CD4-positive, CD25-positive, alpha-beta regulatory T cell (primary cell): ENCODE results near the gene AP4S1. TPM values are rescaled to one million over a fixed set of nuclear protein-coding genes. Genes with fewer than 3 reads are reported as not detected.

Experiments
- ATAC-seq, 2 donors: fragments of 150-1000 bp; cut with Tn5 transposase; one replicate each; pipeline ENCODE4 v1.10.0; 2021; ENCODE audit warnings: low read depth in 2 of 2, moderate number of reproducible peaks in 2 of 2, moderate library complexity in 1 of 2
- DNase-seq, 3 donors: peaks; one replicate each; pipeline versions ENCODE4 v3.0.0 to v3.0.0-alpha.2; 2012 to 2022; ENCODE audit warnings: mixed read lengths in 1 of 3
- H3K27ac ChIP-seq: one replicate; pipeline ENCODE4 v1.7.0; 2013; ENCODE audit warnings: mild to moderate bottlenecking, low read length; ENCODE audit not compliant: insufficient read depth, poor library complexity, severe bottlenecking
- H3K27me3 ChIP-seq: one replicate; pipeline ENCODE4 v1.7.0; 2013; ENCODE audit warnings: low read length; ENCODE audit not compliant: control insufficient read depth, insufficient read depth
- H3K36me3 ChIP-seq: one replicate; pipeline ENCODE4 v1.7.0; 2013; ENCODE audit warnings: mild to moderate bottlenecking, low read length, moderate library complexity; ENCODE audit not compliant: control insufficient read depth, insufficient read depth
- H3K4me1 ChIP-seq: 2 replicates; pipeline ENCODE4 v1.7.0; 2013; ENCODE audit warnings: mild to moderate bottlenecking, low read length; ENCODE audit not compliant: insufficient read depth, control insufficient read depth, poor library complexity, severe bottlenecking
- H3K4me3 ChIP-seq: one replicate; pipeline ENCODE4 v1.7.0; 2013; ENCODE audit warnings: low read depth, mild to moderate bottlenecking, low read length, moderate library complexity
- H3K9me3 ChIP-seq, 2 experiments: 1 replicate in 1 of 2; 2 replicates in 1 of 2; pipeline ENCODE4 v1.7.0; 2013; ENCODE audit warnings: low read length in 2 of 2, mild to moderate bottlenecking in 1 of 2, moderate library complexity in 1 of 2; ENCODE audit not compliant: control insufficient read depth in 2 of 2
- H3K27ac Mint-ChIP-seq, 3 donors: one replicate each; pipeline ENCODE4 v1.8.0; 2020 to 2022; ENCODE audit warnings: mild to moderate bottlenecking in 3 of 3, mixed read lengths in 3 of 3, moderate library complexity in 2 of 3
- H3K27me3 Mint-ChIP-seq: one replicate; pipeline ENCODE4 v1.8.0; 2022; ENCODE audit warnings: mild to moderate bottlenecking, mixed read lengths
- H3K36me3 Mint-ChIP-seq: one replicate; pipeline ENCODE4 v1.8.0; 2020; ENCODE audit warnings: mixed read lengths
- H3K4me1 Mint-ChIP-seq, 4 donors: one replicate each; pipeline ENCODE4 v1.8.0; 2020 to 2022; ENCODE audit warnings: mixed read lengths in 4 of 4, mild to moderate bottlenecking in 1 of 4
- H3K4me3 Mint-ChIP-seq, 4 donors: one replicate each; pipeline ENCODE4 v1.8.0; 2020 to 2022; ENCODE audit warnings: mild to moderate bottlenecking in 4 of 4, mixed read lengths in 4 of 4, moderate library complexity in 3 of 4
- H3K9me3 Mint-ChIP-seq, 7 donors: one replicate each; pipeline ENCODE4 v1.8.0; 2020 to 2022; ENCODE audit warnings: mixed read lengths in 7 of 7, mild to moderate bottlenecking in 3 of 7, moderate library complexity in 2 of 7
- polyA plus RNA-seq, 4 donors: library from polyadenylated mRNA; unstranded; fragments of 300-500 nt; fragmentation: Illumina TruSeq; gene quantifications; one replicate each; pipeline ENCODE4 v1.2.3, GENCODE V29; 2021
- total RNA-seq: library from RNA; stranded (reverse); gene quantifications from one replicate; pipeline ENCODE4 v1.2.3, GENCODE V29; 2022

The AP4S1 gene
- total and polyA plus RNA-seq, 5 donors from 2014 or later: 7.0 to 16.0 (median 8.1) TPM

DNA sequence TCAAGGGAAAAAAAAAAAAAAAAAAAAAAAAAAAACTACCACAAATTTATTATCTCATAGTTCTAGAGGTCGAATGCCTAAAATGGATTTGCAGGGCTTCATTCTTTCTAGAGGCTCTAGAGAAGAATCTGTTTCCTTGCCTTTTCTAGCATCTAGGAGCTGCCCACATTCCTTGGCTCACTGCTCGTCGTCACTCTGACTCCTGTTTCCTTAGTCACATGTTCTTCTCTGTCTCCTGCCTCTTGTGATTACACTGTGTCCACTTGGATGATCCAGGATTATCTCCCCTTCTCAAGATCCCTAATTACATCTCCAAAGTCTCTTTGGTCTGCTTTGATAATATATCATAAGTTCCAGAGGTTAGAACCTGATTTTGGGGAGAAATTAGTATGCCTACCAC is 93.4 kb downstream of the AP4S1 start:
- Mint-ChIP-seq H3K9me3 (peaks cover 0 to 4% (median 0%) of the 10 kb centered on the region in 7 donors), H3K27me3 (no peaks in the 10 kb centered on the region), H3K4me3 (no peak overlapping the region), H3K36me3 (peaks cover 37% of the 10 kb centered on the region), H3K4me1 (peaks cover 8 to 16% (median 11%) of the 10 kb centered on the region in 4 donors), H3K27ac (peak overlapping the region in 1 of 3 donors; percentile 72)
- Histone ChIP-seq H3K36me3 (peaks cover 86% of the 10 kb centered on the region), H3K4me1 (peaks cover 4% of the 10 kb centered on the region), H3K9me3 (no peaks in the 10 kb centered on the region), H3K27me3 (no peaks in the 10 kb centered on the region), H3K27ac (no peak overlapping the region), H3K4me3 (no peak overlapping the region)
- DNase-seq (no peak), ATAC-seq (no peak)

DNA sequence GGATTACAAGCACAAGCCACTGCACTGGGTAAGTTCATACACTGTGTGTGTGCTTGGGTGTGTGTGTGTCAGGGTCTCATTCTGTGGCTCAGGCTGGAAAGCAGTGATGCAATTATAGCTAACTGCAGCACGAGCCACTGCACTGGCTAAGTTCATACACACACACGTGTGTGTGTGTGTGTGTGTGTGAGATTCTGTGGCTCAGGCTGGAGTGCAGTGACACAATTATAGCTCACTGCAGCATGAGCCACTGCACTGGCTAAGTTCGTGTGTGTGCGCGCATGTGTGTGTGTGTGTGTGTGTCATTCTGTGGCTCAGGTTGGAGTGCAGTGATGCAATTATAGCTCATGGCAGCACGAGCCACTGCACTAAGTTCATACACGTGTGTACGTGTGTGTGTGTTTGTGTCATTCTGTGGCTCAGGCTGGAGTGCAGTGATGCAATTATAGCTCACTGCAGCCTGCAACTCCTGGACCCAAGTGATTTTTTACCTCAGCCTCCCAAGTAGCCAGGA is 96.7 kb downstream of the AP4S1 start:
- peaks cover 75% of the 10 kb centered on the region for H3K36me3 ChIP-seq
- H3K36me3 Mint-ChIP-seq: peaks cover 25% of the 10 kb centered on the region
- no peaks in the 10 kb centered on the region for H3K27me3 Mint-ChIP-seq
- H3K4me3 Mint-ChIP-seq: no peak overlapping the region
- no peak for DNase-seq
- ATAC-seq: no peak
- H3K27me3 ChIP-seq: no peaks in the 10 kb centered on the region
- peaks cover 0 to 4% (median 0%) of the 10 kb centered on the region in 7 donors for H3K9me3 Mint-ChIP-seq
- peak overlapping the region in 2 of 3 donors; percentile 36 to 52 for H3K27ac Mint-ChIP-seq
- no peaks in the 10 kb centered on the region for H3K9me3 ChIP-seq
- peaks cover 18 to 31% (median 26%) of the 10 kb centered on the region in 4 donors for H3K4me1 Mint-ChIP-seq
- peaks cover 15% of the 10 kb centered on the region for H3K4me1 ChIP-seq
- H3K4me3 ChIP-seq: no peak overlapping the region
- no peak overlapping the region for H3K27ac ChIP-seq

DNA sequence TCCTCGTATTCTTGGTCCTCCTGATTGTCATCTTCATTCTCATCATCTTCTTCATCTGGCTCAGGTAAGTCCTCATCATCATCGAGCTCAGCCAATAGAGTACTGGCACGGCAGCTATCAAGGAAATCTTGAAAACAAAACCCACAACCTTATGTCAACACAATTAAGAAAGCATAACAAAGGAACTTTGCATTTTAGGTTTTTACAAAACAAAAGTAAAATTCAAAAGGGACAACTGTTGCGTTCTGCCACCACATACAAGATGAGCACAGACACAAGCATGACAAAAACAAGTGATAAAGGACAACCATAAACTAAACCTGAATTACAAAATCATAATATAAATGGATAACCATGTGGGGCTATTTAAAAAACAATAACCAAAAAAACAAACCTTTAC is 97.5 kb downstream of the AP4S1 start:
- Mint-ChIP-seq H3K27ac (peak overlapping the region in 2 of 3 donors; percentile 37 to 52), H3K9me3 (peaks cover 0 to 4% (median 0%) of the 10 kb centered on the region in 7 donors), H3K4me1 (peaks cover 20 to 39% (median 33%) of the 10 kb centered on the region in 4 donors), H3K27me3 (no peaks in the 10 kb centered on the region), H3K36me3 (peaks cover 26% of the 10 kb centered on the region), H3K4me3 (no peak overlapping the region)
- Histone ChIP-seq H3K4me3 (no peak overlapping the region), H3K27ac (no peak overlapping the region), H3K27me3 (no peaks in the 10 kb centered on the region), H3K4me1 (peaks cover 22% of the 10 kb centered on the region), H3K36me3 (peaks cover 70% of the 10 kb centered on the region), H3K9me3 (no peaks in the 10 kb centered on the region)
- ATAC-seq: no peak
- DNase-seq: no peak

- no peaks in the 10 kb centered on the region for H3K9me3 ChIP-seq
- Mint-ChIP-seq H3K36me3 (peaks cover 31% of the 10 kb centered on the region), H3K27me3 (no peaks in the 10 kb centered on the region), H3K9me3 (peaks cover 0 to 4% (median 0%) of the 10 kb centered on the region in 7 donors), H3K4me3 (peak overlapping the region in 3 of 4 donors; percentile 17 to 51 (median 19)), H3K4me1 (peaks cover 31 to 52% (median 40%) of the 10 kb centered on the region in 4 donors), H3K27ac (peak overlapping the region in 2 of 3 donors; percentile 39 to 63)
- peak overlapping the region; percentile 58 for H3K27ac ChIP-seq
- DNase-seq (peak in 2 of 3 donors; percentile 57 to 69), ATAC-seq (peak; percentile 36 to 44)
- H3K4me1 ChIP-seq: peaks cover 32% of the 10 kb centered on the region
- peak overlapping the region; percentile 33 for H3K4me3 ChIP-seq
- H3K27me3 ChIP-seq: no peaks in the 10 kb centered on the region
- H3K36me3 ChIP-seq: peaks cover 71% of the 10 kb centered on the region
These were observed 98.7 kb downstream of the AP4S1 start for GRCh38 chr14:31124197-31124596.

DNA sequence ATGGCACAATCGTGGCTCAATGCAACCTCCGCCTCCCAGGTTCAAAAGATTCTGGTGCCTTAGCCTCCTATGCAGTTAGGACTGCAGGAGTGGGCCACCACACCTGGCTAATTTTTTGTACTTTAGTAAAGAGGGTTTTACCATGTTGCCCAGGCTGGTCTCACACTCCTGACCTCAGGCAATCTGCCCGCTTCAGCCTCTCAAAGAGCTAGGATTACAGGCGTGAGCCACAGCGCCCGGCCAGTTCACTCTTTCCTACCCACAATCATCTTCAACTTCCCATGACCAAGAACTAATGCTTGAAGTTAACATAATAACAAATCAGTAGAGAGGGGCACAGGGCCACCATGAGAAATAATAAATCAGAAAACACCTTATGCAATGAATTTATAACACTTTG is 99.8 kb downstream of the AP4S1 start:
- ATAC-seq: no peak
- Histone ChIP-seq H3K4me1 (peaks cover 32% of the 10 kb centered on the region), H3K27ac (no peak overlapping the region), H3K9me3 (no peaks in the 10 kb centered on the region), H3K27me3 (no peaks in the 10 kb centered on the region), H3K36me3 (peaks cover 72% of the 10 kb centered on the region), H3K4me3 (no peak overlapping the region)
- H3K36me3 Mint-ChIP-seq: peaks cover 29% of the 10 kb centered on the region
- peaks cover 32 to 54% (median 41%) of the 10 kb centered on the region in 4 donors for H3K4me1 Mint-ChIP-seq
- DNase-seq: no peak
- H3K27me3 Mint-ChIP-seq: no peaks in the 10 kb centered on the region
- no peak overlapping the region for H3K27ac Mint-ChIP-seq
- H3K4me3 Mint-ChIP-seq: peak overlapping the region in 2 of 4 donors; percentile 7 to 41
- peaks cover 0 to 4% (median 0%) of the 10 kb centered on the region in 7 donors for H3K9me3 Mint-ChIP-seq

DNA sequence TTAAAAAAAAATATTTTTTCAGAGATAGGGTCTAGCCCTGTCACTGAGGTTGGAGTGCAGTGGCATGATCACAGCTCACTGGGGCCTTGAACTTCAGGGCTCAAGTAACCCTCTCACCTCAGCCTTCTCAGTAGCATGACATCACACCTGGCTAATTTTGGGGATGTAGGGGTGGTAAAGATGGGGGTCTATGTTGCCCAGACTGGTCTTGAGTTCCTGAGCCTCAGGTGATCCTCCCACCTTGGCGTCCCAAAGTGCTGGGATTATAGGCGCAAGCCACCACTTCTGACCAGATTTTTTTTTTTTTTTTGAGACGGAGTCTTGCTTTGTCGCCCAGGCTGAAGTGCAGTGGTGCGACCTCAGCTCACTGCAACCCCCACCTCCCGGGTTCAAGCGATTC is 101.2 kb downstream of the AP4S1 start:
- peaks cover 35 to 62% (median 51%) of the 10 kb centered on the region in 4 donors for H3K4me1 Mint-ChIP-seq
- H3K36me3 Mint-ChIP-seq: peaks cover 33% of the 10 kb centered on the region
- no peaks in the 10 kb centered on the region for H3K27me3 Mint-ChIP-seq
- Histone ChIP-seq H3K36me3 (peaks cover 67% of the 10 kb centered on the region), H3K4me1 (peaks cover 32% of the 10 kb centered on the region), H3K4me3 (no peak overlapping the region), H3K27me3 (no peaks in the 10 kb centered on the region), H3K27ac (peak overlapping the region; percentile 34), H3K9me3 (no peaks in the 10 kb centered on the region)
- DNase-seq (no peak), ATAC-seq (no peak)
- H3K9me3 Mint-ChIP-seq: peaks cover 0 to 4% (median 0%) of the 10 kb centered on the region in 7 donors
- no peak overlapping the region for H3K27ac Mint-ChIP-seq
- H3K4me3 Mint-ChIP-seq: peak overlapping the region in 1 of 4 donors; percentile 27

- Histone ChIP-seq H3K36me3 (peaks cover 66% of the 10 kb centered on the region), H3K9me3 (no peaks in the 10 kb centered on the region), H3K4me3 (peak overlapping the region; percentile 46), H3K27ac (peak overlapping the region; percentile 85), H3K27me3 (no peaks in the 10 kb centered on the region), H3K4me1 (peaks cover 32% of the 10 kb centered on the region)
- peak overlapping the region; percentile 68 to 92 (median 84) for H3K27ac Mint-ChIP-seq
- ATAC-seq (peak; percentile 84 to 90), DNase-seq (peak; percentile 22 to 80 (median 77))
- no peaks in the 10 kb centered on the region for H3K27me3 Mint-ChIP-seq
- peaks cover 0 to 3% (median 0%) of the 10 kb centered on the region in 7 donors for H3K9me3 Mint-ChIP-seq
- peak overlapping the region; percentile 2 to 73 (median 41) for H3K4me3 Mint-ChIP-seq
- peaks cover 35 to 63% (median 51%) of the 10 kb centered on the region in 4 donors for H3K4me1 Mint-ChIP-seq
- peaks cover 32% of the 10 kb centered on the region for H3K36me3 Mint-ChIP-seq
These were observed 102.2 kb downstream of the AP4S1 start for GRCh38 chr14:31127690-31128089.
